ENCODE measurements around the gene ITGA6. TPM values are rescaled to one million over a fixed set of nuclear protein-coding genes. Genes with fewer than 3 reads are reported as not detected.
A peak's percentile ranks its signal among the peaks of the same experiment; 100 is the strongest.

ITGA6 gene
- total RNA-seq (2014; rRNA removed) (181 and 204 TPM in 2 replicates), Bru-seq, nascent RNA (percentile 96 among the genes with signal in this experiment), BruChase-seq, experiment 1, labeled RNA remaining after a 6-hour chase (percentile 92 among the genes with signal in this experiment), BruChase-seq, experiment 2, labeled RNA remaining after a 2-hour chase (percentile 91 among the genes with signal in this experiment)
- long read RNA-seq, full-length matches to known transcripts: 394 of 751 reads
- long read RNA-seq, partial matches to known transcripts: 185 of 751 reads
- long read RNA-seq, other reads (novel, unspliced or antisense): 172 of 751 reads

GRCh38 chr2:172427256-172427989, at the start of gene ITGA6:
Gene ITGA6 (plus strand): TSS chr2:172427586.
- Histone ChIP-seq H3K9ac (ENCODE audit: low read length) (peak within 1 kb of the TSS; percentile 90), H3K79me2 (ENCODE audit: low read length) (peaks cover 50% of the 10 kb centered on the region), H3K4me2 (ENCODE audit: low read length) (peak within 1 kb of the TSS; percentile 89), H3K4me3 (ENCODE audit: low read length) (peak within 1 kb of the TSS; percentile 82), H3K9me3 (ENCODE audit: low read length) (no peaks in the 10 kb centered on the region), H3K4me1 (ENCODE audit: insufficient read depth, low read length) (peaks cover 29% of the 10 kb centered on the region), H3F3A (ENCODE audit: low read length, unreplicated experiment) (no peaks in the 10 kb centered on the region), H3K9me2 (replicated peaks; ENCODE audit: low read length) (no peaks in the 10 kb centered on the region), H4K20me1 (ENCODE audit: low read length) (peaks cover 36% of the 10 kb centered on the region), H3K27ac (ENCODE audit: low read length) (peak within 1 kb of the TSS; percentile 64), H2AFZ (ENCODE audit: low read length) (peak within 1 kb of the TSS; percentile 60), H3K27me3 (ENCODE audit: low read length) (no peaks in the 10 kb centered on the region), H3K36me3 (ENCODE audit: low read depth, low read length) (no peaks in the 10 kb centered on the region)
- ChIA-PET CTCF (interaction anchor here (0.6 to 1.7 kb wide), 4 partner anchors 15 to 196 kb away, joined by 3 to 7 read pairs (median 4); no protein-coding TSS in a partner anchor), POLR2A (ENCODE audit: unreplicated experiment) (interaction anchor here (0.6 to 1.0 kb wide), 3 partner anchors 15 to 1294 kb away, joined by 4 to 5 read pairs (median 4); no protein-coding TSS in a partner anchor)
- TF ChIP-seq EZH2phosphoT487 (IDR thresholded peaks at IDR 0.05; ENCODE audit: borderline replicate concordance, low read length): no peak
- TF ChIP-seq CTCF (conservative IDR thresholded peaks at IDR 0.05; ENCODE audit: low read depth, low read length): peak; percentile 29; the same call in 1 of the 2 replicates
- DNase-seq (peak; percentile 92), ATAC-seq (peak; percentile 79)
- intact Hi-C loops (cut with micrococcal nuclease): loop anchor here (1.0 kb wide), 1 partner anchor 38 kb away; no protein-coding TSS in a partner anchor
- BruUV-seq (replicated peaks): no TSS peak

GRCh38 chr2:172380436-172381274, 46.7 kb upstream of the ITGA6 start:
- no peaks in the 10 kb centered on the region for H3K79me2 ChIP-seq (ENCODE audit: low read length)
- H3K27me3 ChIP-seq (ENCODE audit: low read length): no peaks in the 10 kb centered on the region
- intact Hi-C loops (cut with micrococcal nuclease): no loop called here
- no peaks in the 10 kb centered on the region for H3K9me3 ChIP-seq (ENCODE audit: low read length)
- no peak overlapping the region for H3K27ac ChIP-seq (ENCODE audit: low read length)
- no peaks in the 10 kb centered on the region for H3F3A ChIP-seq (ENCODE audit: low read length, unreplicated experiment)
- no peaks in the 10 kb centered on the region for H3K36me3 ChIP-seq (ENCODE audit: low read depth, low read length)
- no peak overlapping the region for H2AFZ ChIP-seq (ENCODE audit: low read length)
- TF ChIP-seq EZH2 (IDR thresholded peaks at IDR 0.05; ENCODE audit: low read length, unreplicated experiment): no peak
- no peak for TF ChIP-seq CTCF (conservative IDR thresholded peaks at IDR 0.05; ENCODE audit: low read depth, low read length)
- TF ChIP-seq EZH2phosphoT487 (IDR thresholded peaks at IDR 0.05; ENCODE audit: borderline replicate concordance, low read length): no peak
- no peaks in the 10 kb centered on the region for H4K20me1 ChIP-seq (ENCODE audit: low read length)
- BruUV-seq (replicated peaks): no TSS peak
- no peaks in the 10 kb centered on the region for H3K4me1 ChIP-seq (ENCODE audit: insufficient read depth, low read length)
- ATAC-seq: no peak
- POLR2A ChIA-PET (ENCODE audit: unreplicated experiment): interaction anchor here (0.6 kb wide), 2 partner anchors 15 to 42 kb away, joined by 3 to 4 read pairs; no protein-coding TSS in a partner anchor
- H3K4me2 ChIP-seq (ENCODE audit: low read length): no peak overlapping the region
- H3K9me2 ChIP-seq (replicated peaks; ENCODE audit: low read length): no peaks in the 10 kb centered on the region
- H3K4me3 ChIP-seq (ENCODE audit: low read length): no peak overlapping the region
- H3K9ac ChIP-seq (ENCODE audit: low read length): no peak overlapping the region
- CTCF ChIA-PET: no interaction called here
- no peak for DNase-seq
